ENCODE measurements around the gene MGRN1.
A peak's percentile ranks its signal among the peaks of the same experiment; 100 is the strongest.

Gene MGRN1

GRCh38 chr16:4613636-4614570 lies 10.7 kb upstream of the MGRN1 start:
- in situ Hi-C loops (cut with MboI; ENCODE audit: low sequenced_read_pairs, unreplicated experiment): no loop called here
- TF ChIP-seq CTCF (IDR thresholded peaks at IDR 0.05; ENCODE audit: borderline replicate concordance, control extremely low read depth, extremely low read depth, insufficient read depth, missing control alignments): no peak
- peak; percentile 72 for DNase-seq (ENCODE audit: low spot score)

- peak; percentile 94 for DNase-seq (ENCODE audit: low spot score)
- no peak for TF ChIP-seq CTCF (IDR thresholded peaks at IDR 0.05; ENCODE audit: borderline replicate concordance, control extremely low read depth, extremely low read depth, insufficient read depth, missing control alignments)
- in situ Hi-C loops (cut with MboI; ENCODE audit: low sequenced_read_pairs, unreplicated experiment): no loop called here
Measured at GRCh38 chr16:4614571-4615383, 9.8 kb upstream of the MGRN1 start, which contains the start of gene UBALD1. UBALD1 (minus strand) TSS chr16:4614888; CDS start chr16:4614797, 91 bp downstream.

- DNase-seq (ENCODE audit: low spot score): no peak
- TF ChIP-seq CTCF (IDR thresholded peaks at IDR 0.05; ENCODE audit: borderline replicate concordance, control extremely low read depth, extremely low read depth, insufficient read depth, missing control alignments): no peak
- in situ Hi-C loops (cut with MboI; ENCODE audit: low sequenced_read_pairs, unreplicated experiment): no loop called here
Measured at GRCh38 chr16:4615384-4616046, 9.1 kb upstream of the MGRN1 start.

- DNase-seq (ENCODE audit: low spot score): peak; percentile 97
- TF ChIP-seq CTCF (IDR thresholded peaks at IDR 0.05; ENCODE audit: borderline replicate concordance, control extremely low read depth, extremely low read depth, insufficient read depth, missing control alignments): peak; percentile 66
- in situ Hi-C loops (cut with MboI; ENCODE audit: low sequenced_read_pairs, unreplicated experiment): no loop called here
Measured at GRCh38 chr16:4616047-4616811, 8.4 kb upstream of the MGRN1 start.

- in situ Hi-C loops (cut with MboI; ENCODE audit: low sequenced_read_pairs, unreplicated experiment): no loop called here
- TF ChIP-seq CTCF (IDR thresholded peaks at IDR 0.05; ENCODE audit: borderline replicate concordance, control extremely low read depth, extremely low read depth, insufficient read depth, missing control alignments): no peak
- no peak for DNase-seq (ENCODE audit: low spot score)
Measured at GRCh38 chr16:4617880-4618279, 6.7 kb upstream of the MGRN1 start.

Measured in GM13976 (cell line).